ENCODE measurements around the gene EFCAB6.

- TF ChIP-seq CTCF (IDR thresholded peaks at IDR 0.05; ENCODE audit: borderline replicate concordance, extremely low read depth, low read length, poor library complexity, severe bottlenecking) (no peak), EZH2 (IDR thresholded peaks at IDR 0.05; ENCODE audit: borderline replicate concordance, low read depth, low read length, severe bottlenecking) (no peak)
Observed at GRCh38 chr22:43798492-43798891, 13.6 kb downstream of the EFCAB6 start.
